Measurements from ENCODE around the gene TMEM204.

Gene TMEM204

GRCh38 chr16:1499756-1500464 lies 33.6 kb upstream of the TMEM204 start:
- no peak for FAIRE-seq

GRCh38 chr16:1500465-1501150 lies 32.9 kb upstream of the TMEM204 start:
- no peak for FAIRE-seq

GRCh38 chr16:1501630-1502029 lies 31.8 kb upstream of the TMEM204 start:
- no peak for FAIRE-seq

GRCh38 chr16:1502092-1503004 lies 31.1 kb upstream of the TMEM204 start:
- FAIRE-seq, result no peak

- FAIRE-seq, result no peak
Observed at GRCh38 chr16:1503110-1503955, 30.1 kb upstream of the TMEM204 start.

GRCh38 chr16:1505073-1505844 lies 28.2 kb upstream of the TMEM204 start:
- FAIRE-seq, result no peak

- no peak for FAIRE-seq
Observed at GRCh38 chr16:1505912-1506311, 27.6 kb upstream of the TMEM204 start.

GRCh38 chr16:1506494-1507213 lies 26.8 kb upstream of the TMEM204 start:
- FAIRE-seq, result no peak

- no peak for FAIRE-seq
Observed at GRCh38 chr16:1508494-1509187, 24.8 kb upstream of the TMEM204 start.

GRCh38 chr16:1509307-1510221 lies 23.9 kb upstream of the TMEM204 start:
- no peak for FAIRE-seq

GRCh38 chr16:1510272-1510671 lies 23.2 kb upstream of the TMEM204 start:
- FAIRE-seq, result no peak

- no peak for FAIRE-seq
Observed at GRCh38 chr16:1510941-1511351, 22.5 kb upstream of the TMEM204 start.

GRCh38 chr16:1511662-1512569 lies 21.6 kb upstream of the TMEM204 start:
- no peak for FAIRE-seq

- FAIRE-seq, result no peak
Observed at GRCh38 chr16:1512774-1513173, 20.7 kb upstream of the TMEM204 start.

GRCh38 chr16:1514507-1514906 lies 19.0 kb upstream of the TMEM204 start:
- no peak for FAIRE-seq

- no peak for FAIRE-seq
Observed at GRCh38 chr16:1518626-1519135, 14.8 kb upstream of the TMEM204 start.

GRCh38 chr16:1519831-1520230 lies 13.6 kb upstream of the TMEM204 start:
- FAIRE-seq, result no peak

- no peak for FAIRE-seq
Observed at GRCh38 chr16:1520461-1520860, 13.0 kb upstream of the TMEM204 start.
